Karpas-422 (cell line): ENCODE results near the gene HELT. TPM values are rescaled to one million over a fixed set of nuclear protein-coding genes. Genes with fewer than 3 reads are reported as not detected.
"Not testable (repeated sequence)": the region's sequence is repeated elsewhere in the genome, so short reads cannot be mapped to it uniquely, and the experiment has no call there.

Experiments used
- DNase-seq: peaks from one replicate; pipeline ENCODE4 v3.0.0-alpha.2; 2015
- H2AFZ ChIP-seq: fragments of 200-600 bp; sonication (generic); 2 replicates; pipeline ENCODE4 v1.6.1; 2014; ENCODE audit warnings: antibody characterized with exemption, low read length, mixed read lengths
- H3K27ac ChIP-seq: fragments of 200-600 bp; sonication (generic); 2 replicates; pipeline ENCODE4 v1.5.1; 2014; ENCODE audit warnings: mild to moderate bottlenecking, low read length, moderate library complexity
- H3K27me3 ChIP-seq: fragments of 200-600 bp; sonication (generic); 2 replicates; pipeline ENCODE4 v1.6.1; 2014; ENCODE audit warnings: low read length, mixed read lengths
- H3K36me3 ChIP-seq: fragments of 200-600 bp; sonication (generic); 2 replicates; pipeline ENCODE4 v1.6.1; 2014; ENCODE audit warnings: low read length, mixed read lengths; ENCODE audit not compliant: insufficient read depth
- H3K4me1 ChIP-seq: fragments of 200-600 bp; sonication (generic); 2 replicates; pipeline ENCODE4 v1.6.1; 2014; ENCODE audit warnings: mild to moderate bottlenecking, low read length, mixed read lengths
- H3K4me2 ChIP-seq: fragments of 200-600 bp; sonication (generic); 2 replicates; pipeline ENCODE4 v1.6.1; 2014; ENCODE audit warnings: low read length, low read depth, mild to moderate bottlenecking; ENCODE audit not compliant: poor library complexity, severe bottlenecking
- H3K4me3 ChIP-seq: fragments of 200-600 bp; sonication (generic); 2 replicates; pipeline ENCODE4 v1.5.1; 2014; ENCODE audit warnings: mild to moderate bottlenecking, antibody characterized with exemption, low read length, mixed read lengths
- H3K79me2 ChIP-seq: fragments of 200-600 bp; sonication (generic); 2 replicates; pipeline ENCODE4 v1.6.1; 2014; ENCODE audit warnings: mild to moderate bottlenecking, low read length, mixed read lengths
- H3K9ac ChIP-seq: fragments of 200-600 bp; sonication (generic); 2 replicates; pipeline ENCODE4 v1.6.0; 2014; ENCODE audit warnings: low read length
- H3K9me2 ChIP-seq: fragments of 200-600 bp; sonication (generic), shearing (Covaris generic); replicated peaks from 2 replicates; pipeline ENCODE4 v1.6.0; 2014; ENCODE audit warnings: mild to moderate bottlenecking, low read length, moderate library complexity; ENCODE audit not compliant: insufficient read depth
- H3K9me3 ChIP-seq: fragments of 300-700, 200-600 bp; sonication (generic); 2 replicates; pipeline ENCODE4 v1.6.1; 2014; ENCODE audit warnings: low read length, mixed read lengths
- H4K20me1 ChIP-seq: fragments of 200-600 bp; sonication (generic); 2 replicates; pipeline ENCODE4 v1.6.1; 2014; ENCODE audit warnings: mild to moderate bottlenecking, antibody characterized with exemption, low read length, low read depth; ENCODE audit not compliant: insufficient read depth
- total RNA-seq: library from RNA; depleted of rRNA; stranded (reverse); fragments of >200 nt; shearing (Covaris generic); gene quantifications from 2 replicates; pipeline ENCODE4 v1.2.3, GENCODE V29; 2014; ENCODE audit warnings: low replicate concordance

HELT gene
- total RNA-seq, 1 experiment from 2014 or later: not detected

DNA sequence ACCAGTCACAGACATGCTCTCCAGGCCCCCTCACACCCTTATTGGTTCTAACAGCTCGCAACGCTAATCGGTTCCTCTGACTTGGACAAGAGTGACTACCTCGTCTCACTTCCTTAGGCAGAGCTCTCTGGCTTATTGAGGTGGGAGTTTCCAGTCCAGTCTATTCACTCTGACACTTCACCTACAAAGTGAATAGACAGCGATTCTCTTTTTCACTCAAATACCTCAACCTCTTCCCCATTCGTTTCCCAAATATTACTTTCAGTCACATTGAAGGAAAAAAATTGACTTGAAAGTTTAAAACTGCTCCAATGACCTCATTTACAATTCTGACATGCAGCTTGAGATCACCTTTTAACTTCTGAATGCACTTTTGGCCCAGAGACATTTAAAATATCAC is 17.7 kb downstream of the HELT start:
- no peaks in the 10 kb centered on the region for H3K36me3 ChIP-seq
- no peak overlapping the region for H3K9ac ChIP-seq
- no peak overlapping the region for H3K4me2 ChIP-seq
- no peak overlapping the region for H3K4me3 ChIP-seq
- H3K9me3 ChIP-seq: no peaks in the 10 kb centered on the region
- DNase-seq: no peak
- no peaks in the 10 kb centered on the region for H3K79me2 ChIP-seq
- H4K20me1 ChIP-seq: no peaks in the 10 kb centered on the region
- no peaks in the 10 kb centered on the region for H3K9me2 ChIP-seq
- H2AFZ ChIP-seq: no peak overlapping the region
- H3K4me1 ChIP-seq: no peaks in the 10 kb centered on the region
- no peaks in the 10 kb centered on the region for H3K27me3 ChIP-seq
- H3K27ac ChIP-seq: no peak overlapping the region

DNA sequence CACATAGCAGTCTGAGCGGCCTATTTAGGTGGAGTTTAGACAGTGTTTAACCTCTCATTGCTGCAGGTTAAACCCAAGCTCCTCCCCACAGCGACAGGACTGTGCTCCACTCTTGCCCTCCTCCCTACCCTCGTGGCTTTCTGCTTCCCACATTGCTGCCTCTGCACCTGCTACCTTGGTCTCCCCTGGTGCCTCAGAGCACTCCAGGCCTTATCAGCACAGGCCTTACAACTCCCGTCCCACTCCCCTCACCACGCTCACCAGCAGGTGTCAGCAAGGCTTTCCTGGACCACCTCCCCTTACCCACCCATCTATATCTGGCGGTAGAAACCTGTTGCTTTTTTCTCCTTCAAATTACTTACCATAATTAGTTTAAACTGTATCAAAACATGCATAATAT is 18.6 kb downstream of the HELT start:
- Histone ChIP-seq H3K27me3 (no peaks in the 10 kb centered on the region), H3K4me2 (no peak overlapping the region), H3K9me2 (no peaks in the 10 kb centered on the region), H3K4me3 (no peak overlapping the region), H3K79me2 (no peaks in the 10 kb centered on the region), H4K20me1 (no peaks in the 10 kb centered on the region), H2AFZ (no peak overlapping the region), H3K27ac (no peak overlapping the region), H3K9ac (no peak overlapping the region), H3K9me3 (no peaks in the 10 kb centered on the region), H3K36me3 (no peaks in the 10 kb centered on the region), H3K4me1 (no peaks in the 10 kb centered on the region)
- DNase-seq: no peak

DNA sequence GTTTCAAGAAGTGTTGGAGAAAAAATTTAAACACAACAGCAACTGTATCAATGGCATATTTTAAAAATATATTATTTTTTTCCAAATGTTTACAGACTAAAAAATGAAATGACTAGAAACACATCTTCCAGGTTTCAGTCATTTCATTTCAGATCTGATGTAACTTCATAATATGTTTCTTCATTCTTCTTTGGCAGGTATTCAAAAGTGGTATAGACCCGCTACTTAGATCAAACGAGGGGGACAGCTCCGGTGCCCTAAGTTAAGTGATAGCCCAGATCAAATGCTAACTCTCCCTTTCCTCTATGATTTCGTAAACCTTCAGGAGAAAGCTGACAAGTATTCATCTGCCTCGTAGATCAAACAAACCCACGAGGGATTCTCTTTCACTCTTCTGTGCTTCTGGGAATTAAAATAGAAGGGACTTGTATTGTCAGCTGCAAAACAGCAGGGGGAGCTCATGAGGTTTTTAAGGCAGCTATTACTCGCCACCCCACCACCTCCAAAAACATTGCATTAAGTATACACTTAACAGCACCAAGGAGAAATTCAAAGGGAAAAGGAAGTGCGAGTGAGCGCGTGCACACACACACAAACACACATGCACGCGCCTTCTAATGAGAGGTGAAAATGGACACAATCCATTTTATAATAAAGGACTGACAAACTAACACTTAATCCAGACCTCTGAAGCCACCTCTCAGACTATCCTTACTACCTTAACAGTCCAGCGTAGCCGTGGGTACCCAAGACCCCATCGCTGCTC is 21.4 kb downstream of the HELT start:
- H3K79me2 ChIP-seq: no peaks in the 10 kb centered on the region
- no peak overlapping the region for H3K27ac ChIP-seq
- no peaks in the 10 kb centered on the region for H4K20me1 ChIP-seq
- no peaks in the 10 kb centered on the region for H3K4me1 ChIP-seq
- H2AFZ ChIP-seq: no peak overlapping the region
- H3K4me2 ChIP-seq: peak overlapping the region; percentile 17
- peak; percentile 71 for DNase-seq
- H3K27me3 ChIP-seq: no peaks in the 10 kb centered on the region
- no peaks in the 10 kb centered on the region for H3K36me3 ChIP-seq
- no peak overlapping the region for H3K4me3 ChIP-seq
- H3K9ac ChIP-seq: no peak overlapping the region
- no peaks in the 10 kb centered on the region for H3K9me3 ChIP-seq
- no peaks in the 10 kb centered on the region for H3K9me2 ChIP-seq

DNA sequence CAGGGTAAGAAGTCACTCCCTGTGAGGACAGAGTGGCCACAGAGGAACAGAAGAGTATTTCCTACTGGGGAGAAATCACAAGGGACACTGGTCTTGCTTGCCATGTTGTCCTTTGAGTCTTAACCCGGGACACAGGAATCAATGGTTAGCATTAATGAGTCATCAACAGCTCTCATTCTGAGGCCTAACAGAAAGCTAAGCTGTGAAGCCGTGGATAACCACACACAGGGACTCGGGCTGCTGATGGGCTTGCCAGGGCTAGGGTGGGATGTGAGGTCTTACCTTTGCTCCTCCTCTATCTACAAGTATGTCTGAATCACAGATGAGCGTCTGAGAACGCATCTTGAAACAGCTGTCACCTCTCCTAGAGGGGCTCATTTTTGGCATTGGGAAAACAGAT is 22.2 kb downstream of the HELT start:
- no peak for DNase-seq
- no peaks in the 10 kb centered on the region for H3K4me1 ChIP-seq
- no peaks in the 10 kb centered on the region for H4K20me1 ChIP-seq
- H3K27me3 ChIP-seq: no peaks in the 10 kb centered on the region
- no peak overlapping the region for H3K9ac ChIP-seq
- no peak overlapping the region for H2AFZ ChIP-seq
- H3K9me3 ChIP-seq: no peaks in the 10 kb centered on the region
- H3K4me2 ChIP-seq: no peak overlapping the region
- H3K27ac ChIP-seq: no peak overlapping the region
- H3K79me2 ChIP-seq: no peaks in the 10 kb centered on the region
- no peak overlapping the region for H3K4me3 ChIP-seq
- no peaks in the 10 kb centered on the region for H3K36me3 ChIP-seq
- H3K9me2 ChIP-seq: no peaks in the 10 kb centered on the region

DNA sequence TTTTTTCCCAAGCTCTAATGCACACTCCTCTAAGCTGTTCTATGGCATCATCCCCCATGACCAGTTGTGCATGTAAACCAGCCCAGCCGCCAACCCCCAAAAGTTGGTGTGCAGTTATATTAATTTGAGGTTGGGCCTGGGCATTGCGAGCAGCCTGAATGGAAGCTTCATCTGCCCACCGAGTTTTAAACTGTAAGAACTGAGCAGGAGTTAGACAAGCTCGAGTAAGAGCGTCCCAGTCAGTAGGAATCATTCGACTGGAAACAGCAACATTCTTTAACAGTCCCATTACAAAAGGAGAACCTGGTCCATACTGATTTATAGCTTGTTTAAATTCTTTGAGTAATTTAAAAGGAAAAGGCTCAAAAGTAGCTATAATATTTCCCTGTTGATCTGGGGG is 32.0 kb downstream of the HELT start:
- not testable (repeated sequence) for H3K36me3 ChIP-seq, H3K79me2 ChIP-seq, H3K9me2 ChIP-seq, H3K4me2 ChIP-seq, H3K9me3 ChIP-seq, H3K9ac ChIP-seq, H3K27me3 ChIP-seq, H3K4me1 ChIP-seq, H4K20me1 ChIP-seq, H2AFZ ChIP-seq, H3K27ac ChIP-seq, DNase-seq, H3K4me3 ChIP-seq

DNA sequence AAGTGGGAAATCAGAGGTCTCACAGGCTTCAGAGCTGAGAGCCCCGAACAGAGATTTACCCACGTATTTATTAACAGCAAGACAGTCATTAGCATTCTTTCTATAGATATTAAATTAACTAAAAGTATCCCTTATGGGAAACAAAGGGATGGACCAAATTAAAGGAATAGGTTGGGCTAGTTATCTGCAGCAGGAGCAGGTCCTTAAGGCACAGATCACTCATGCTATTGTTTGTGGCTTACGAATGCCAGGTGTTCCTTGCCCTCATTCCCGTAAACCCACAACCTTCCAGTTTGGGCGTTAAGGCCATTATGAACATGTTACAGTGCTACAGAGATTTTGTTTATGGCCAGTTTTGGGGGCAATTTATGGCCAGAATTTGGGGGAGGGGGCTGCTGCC is 33.0 kb downstream of the HELT start:
- not testable (repeated sequence) for H4K20me1 ChIP-seq, H2AFZ ChIP-seq, H3K79me2 ChIP-seq, H3K27ac ChIP-seq, H3K9me2 ChIP-seq, H3K4me2 ChIP-seq, H3K4me1 ChIP-seq, H3K27me3 ChIP-seq, H3K4me3 ChIP-seq, DNase-seq, H3K9me3 ChIP-seq, H3K36me3 ChIP-seq, H3K9ac ChIP-seq

DNA sequence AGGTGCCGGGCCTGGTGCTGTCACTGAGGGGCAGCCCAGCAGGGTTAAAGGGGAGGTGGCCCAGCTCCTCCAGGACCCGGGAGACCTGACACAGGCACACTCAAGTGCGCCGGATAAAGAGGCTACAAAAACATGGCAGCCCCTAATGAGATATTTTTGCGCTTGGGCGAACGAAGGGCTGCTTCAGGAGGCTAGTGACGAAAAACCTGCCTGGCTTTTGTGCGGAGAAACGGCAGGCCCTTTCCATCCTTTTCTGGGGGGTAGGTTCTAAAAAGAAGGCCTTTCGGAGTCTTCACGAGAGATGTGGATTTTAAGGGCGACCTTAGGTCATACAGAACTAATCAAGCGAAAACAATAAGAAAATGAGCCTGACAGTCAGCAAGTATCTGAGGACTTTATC is 35.5 kb downstream of the HELT start:
- no peak overlapping the region for H3K9ac ChIP-seq
- no peaks in the 10 kb centered on the region for H3K9me2 ChIP-seq
- no peak overlapping the region for H3K27ac ChIP-seq
- H2AFZ ChIP-seq: no peak overlapping the region
- no peaks in the 10 kb centered on the region for H3K4me1 ChIP-seq
- no peaks in the 10 kb centered on the region for H3K9me3 ChIP-seq
- no peak overlapping the region for H3K4me2 ChIP-seq
- no peak for DNase-seq
- no peaks in the 10 kb centered on the region for H3K27me3 ChIP-seq
- no peaks in the 10 kb centered on the region for H4K20me1 ChIP-seq
- H3K79me2 ChIP-seq: no peaks in the 10 kb centered on the region
- H3K36me3 ChIP-seq: no peaks in the 10 kb centered on the region
- H3K4me3 ChIP-seq: no peak overlapping the region

DNA sequence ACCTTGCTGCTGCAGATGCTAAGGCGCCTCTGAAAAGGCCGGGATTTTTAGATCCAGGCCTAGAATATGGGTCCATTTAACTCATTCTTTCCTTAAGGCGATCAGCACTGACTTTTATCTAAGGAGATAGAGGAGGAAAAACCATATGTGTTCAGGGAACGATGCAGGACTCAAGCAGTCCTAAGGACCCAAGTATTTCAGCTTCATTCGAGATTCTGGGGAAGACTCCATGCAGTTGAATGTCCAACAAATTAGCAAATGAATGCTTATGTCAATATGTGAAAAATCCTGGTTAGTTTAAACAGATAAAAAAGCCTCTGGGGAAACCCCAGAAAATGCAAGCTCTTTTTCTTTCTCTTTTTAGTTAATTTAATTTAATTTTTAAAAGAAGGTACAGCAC is 36.0 kb downstream of the HELT start:
- H3K4me2 ChIP-seq: no peak overlapping the region
- no peaks in the 10 kb centered on the region for H3K27me3 ChIP-seq
- no peaks in the 10 kb centered on the region for H3K36me3 ChIP-seq
- no peak overlapping the region for H3K4me3 ChIP-seq
- no peaks in the 10 kb centered on the region for H3K4me1 ChIP-seq
- H3K9me2 ChIP-seq: no peaks in the 10 kb centered on the region
- H4K20me1 ChIP-seq: no peaks in the 10 kb centered on the region
- no peaks in the 10 kb centered on the region for H3K9me3 ChIP-seq
- no peak overlapping the region for H3K27ac ChIP-seq
- DNase-seq: no peak
- H3K9ac ChIP-seq: no peak overlapping the region
- H3K79me2 ChIP-seq: no peaks in the 10 kb centered on the region
- H2AFZ ChIP-seq: no peak overlapping the region

DNA sequence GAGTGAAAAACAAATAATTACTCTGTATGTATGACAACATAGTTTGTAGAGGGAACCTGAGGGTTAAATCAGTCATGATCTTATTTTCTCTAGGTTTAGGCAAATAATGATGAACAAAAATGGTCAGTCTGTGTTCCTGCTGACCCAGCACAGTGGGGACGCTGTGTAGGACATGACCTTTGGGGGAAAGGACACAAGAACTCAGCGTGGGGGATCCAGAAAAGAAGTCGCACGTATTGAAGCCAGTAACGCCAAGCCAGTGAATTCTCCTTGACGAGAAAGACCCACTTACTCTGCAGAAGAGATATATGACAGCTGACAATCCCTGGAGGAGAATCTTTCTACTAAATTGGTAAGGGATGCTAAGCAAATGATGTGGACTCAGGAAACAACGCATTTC is 36.6 kb downstream of the HELT start:
- Histone ChIP-seq H3K79me2 (no peaks in the 10 kb centered on the region), H3K36me3 (no peaks in the 10 kb centered on the region), H4K20me1 (no peaks in the 10 kb centered on the region), H3K27ac (no peak overlapping the region), H3K4me3 (no peak overlapping the region), H3K4me1 (no peaks in the 10 kb centered on the region), H2AFZ (no peak overlapping the region), H3K27me3 (no peaks in the 10 kb centered on the region), H3K9me3 (no peaks in the 10 kb centered on the region), H3K9me2 (no peaks in the 10 kb centered on the region), H3K9ac (no peak overlapping the region), H3K4me2 (no peak overlapping the region)
- no peak for DNase-seq
